HepG2 (cell line): Measurements from ENCODE around the gene PSMB3. TPM values are rescaled to one million over a fixed set of nuclear protein-coding genes. Genes with fewer than 3 reads are reported as not detected.

ENCODE experiments used
- ASH2L ChIP-seq: fragments of 300-600, 200-600 bp; sonication (generic); IDR thresholded peaks from 2 replicates; pipeline ENCODE4 v1.7.0; 2017; ENCODE audit warnings: low read depth, mild to moderate bottlenecking, moderate library complexity, mixed read lengths, low read length; ENCODE audit not compliant: insufficient read length
- CHD2 ChIP-seq: IDR thresholded peaks from 2 replicates; pipeline ENCODE4 v1.6.1; 2011; ENCODE audit warnings: low read depth, low read length, improper control_type of control experiment
- EED ChIP-seq: sonication (generic); formaldehyde crosslinking; IDR thresholded peaks from 2 replicates; pipeline ENCODE4 v1.5.0; 2020; ENCODE audit warnings: mild to moderate bottlenecking, missing genetic modification reagents
- HIVEP1 ChIP-seq: sonication (generic); formaldehyde crosslinking; IDR thresholded peaks from 2 replicates; pipeline ENCODE4 v1.4.0; 2020; ENCODE audit warnings: mild to moderate bottlenecking, missing genetic modification reagents
- HNF4A ChIP-seq: sonication (generic); formaldehyde crosslinking; IDR thresholded peaks from 2 replicates; pipeline ENCODE4 v1.4.0; 2020; ENCODE audit warnings: missing genetic modification reagents
- HNRNPK ChIP-seq: fragments of 200-400 bp; formaldehyde crosslinking; IDR thresholded peaks from 2 replicates; pipeline ENCODE4 v1.6.1; 2018; ENCODE audit warnings: low read length, low read depth, moderate library complexity, mild to moderate bottlenecking; ENCODE audit not compliant: poor library complexity, severe bottlenecking
- LBX2 ChIP-seq: sonication (generic); formaldehyde crosslinking; IDR thresholded peaks from 2 replicates; pipeline ENCODE4 v1.5.0; 2020; ENCODE audit warnings: missing genetic modification reagents, mild to moderate bottlenecking, borderline replicate concordance
- MIER3 ChIP-seq: IDR thresholded peaks from 2 replicates; pipeline ENCODE4 v1.6.1; 2016; ENCODE audit warnings: missing compliant biosample characterization, borderline replicate concordance
- NR3C1 ChIP-seq: sonication (generic); formaldehyde crosslinking; IDR thresholded peaks from 2 replicates; pipeline ENCODE4 v1.4.0; 2020; ENCODE audit warnings: missing genetic modification reagents
- RAD21 ChIP-seq: fragments of 450-650 bp; formaldehyde crosslinking; IDR thresholded peaks from 2 replicates; pipeline ENCODE4 v1.5.0; 2020; ENCODE audit warnings: mild to moderate bottlenecking
- RARA ChIP-seq: IDR thresholded peaks from 2 replicates; pipeline ENCODE4 v1.6.1; 2016; ENCODE audit warnings: missing genetic modification reagents, missing compliant biosample characterization
- SP4 ChIP-seq: sonication (generic); formaldehyde crosslinking; IDR thresholded peaks from 2 replicates; pipeline ENCODE4 v1.8.1; 2023; ENCODE audit warnings: mild to moderate bottlenecking, missing genetic modification reagents
- TCF7L2 ChIP-seq: IDR thresholded peaks from 2 replicates; pipeline ENCODE4 v1.6.1; 2011; ENCODE audit warnings: mild to moderate bottlenecking, low read depth, low read length, moderate library complexity
- ZBTB43 ChIP-seq: sonication (generic); formaldehyde crosslinking; conservative IDR thresholded peaks from 2 replicates; pipeline ENCODE4 v1.4.0; 2020; ENCODE audit warnings: missing genetic modification reagents
- ZNF563 ChIP-seq: sonication (generic); formaldehyde crosslinking; IDR thresholded peaks from 2 replicates; pipeline ENCODE4 v1.8.0; 2022; ENCODE audit warnings: mild to moderate bottlenecking, moderate library complexity, missing genetic modification reagents
- ZNF792 ChIP-seq: IDR thresholded peaks from 2 replicates; pipeline ENCODE4 v1.6.1; 2016
- polyA plus RNA-seq, 8 experiments: library from polyadenylated mRNA; depleted of rRNA in 3 of 8; stranded (reverse) in 7 of 8; unstranded in 1 of 8; fragments of >200 nt; fragmentation: Illumina TruSeq in 4 of 8; extraction: Trizol in 4 of 8; gene quantifications; 2 replicates each; pipeline versions ENCODE4 v1.2.1 to v1.2.3, GENCODE V29; 2011 to 2016; ENCODE audit warnings: low read depth in 4 of 8, missing spikeins in 1 of 8, mixed read lengths in 1 of 8; ENCODE audit not compliant: insufficient read depth in 1 of 8
- total RNA-seq, 5 experiments: library from RNA; depleted of rRNA; stranded (reverse); fragments of >200 nt; fragmentation: Illumina TruSeq; extraction: Trizol; gene quantifications; 2 replicates each; pipeline ENCODE4 v1.2.3, GENCODE V29; 2016; ENCODE audit warnings: low read depth in 1 of 5
- TF ChIP-seq, protein P1 (sequence below): sonication (generic); formaldehyde crosslinking; IDR thresholded peaks from 2 replicates; pipeline ENCODE4 v1.4.0; 2020; ENCODE audit warnings: missing genetic modification reagents
- TF ChIP-seq, protein P2 (sequence below): sonication (generic); formaldehyde crosslinking; conservative IDR thresholded peaks from 2 replicates; pipeline ENCODE4 v1.5.0; 2020; ENCODE audit warnings: missing genetic modification reagents
- TF ChIP-seq, protein P3 (sequence below): sonication (generic); formaldehyde crosslinking; IDR thresholded peaks from 2 replicates; pipeline ENCODE4 v1.8.0; 2022; ENCODE audit warnings: mild to moderate bottlenecking, missing genetic modification reagents, moderate library complexity
- TF ChIP-seq, protein P4 (sequence below): sonication (generic); formaldehyde crosslinking; IDR thresholded peaks from 2 replicates; pipeline ENCODE4 v1.9.0; 2022; ENCODE audit warnings: missing genetic modification reagents, mild to moderate bottlenecking, borderline replicate concordance

The PSMB3 gene
- total and polyA plus RNA-seq, 2 of the 13 experiments (the other 11 are each of a cell fraction or from before 2014, with no cell fraction given), result 366 to 517 TPM

GRCh38 chr17:38735161-38735997 is 17.2 kb upstream of the PSMB3 start (continued):
- TF ChIP-seq, protein P1, sequence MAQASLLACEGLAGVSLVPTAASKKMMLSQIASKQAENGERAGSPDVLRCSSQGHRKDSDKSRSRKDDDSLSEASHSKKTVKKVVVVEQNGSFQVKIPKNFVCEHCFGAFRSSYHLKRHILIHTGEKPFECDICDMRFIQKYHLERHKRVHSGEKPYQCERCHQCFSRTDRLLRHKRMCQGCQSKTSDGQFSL (CRISPR knock-in tag), result 0 out of 2 replicates have a peak, but pooled peaks have one; percentile 26
- TF ChIP-seq ZNF563, result 0 out of 2 replicates have a peak, but pooled peaks have one; percentile 23
- TF ChIP-seq, protein P2, sequence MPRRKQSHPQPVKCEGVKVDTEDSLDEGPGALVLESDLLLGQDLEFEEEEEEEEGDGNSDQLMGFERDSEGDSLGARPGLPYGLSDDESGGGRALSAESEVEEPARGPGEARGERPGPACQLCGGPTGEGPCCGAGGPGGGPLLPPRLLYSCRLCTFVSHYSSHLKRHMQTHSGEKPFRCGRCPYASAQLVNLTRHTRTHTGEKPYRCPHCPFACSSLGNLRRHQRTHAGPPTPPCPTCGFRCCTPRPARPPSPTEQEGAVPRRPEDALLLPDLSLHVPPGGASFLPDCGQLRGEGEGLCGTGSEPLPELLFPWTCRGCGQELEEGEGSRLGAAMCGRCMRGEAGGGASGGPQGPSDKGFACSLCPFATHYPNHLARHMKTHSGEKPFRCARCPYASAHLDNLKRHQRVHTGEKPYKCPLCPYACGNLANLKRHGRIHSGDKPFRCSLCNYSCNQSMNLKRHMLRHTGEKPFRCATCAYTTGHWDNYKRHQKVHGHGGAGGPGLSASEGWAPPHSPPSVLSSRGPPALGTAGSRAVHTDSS, result no peak
- no peak for TF ChIP-seq NR3C1
- peak; percentile 31 for TF ChIP-seq ASH2L
- TF ChIP-seq, protein P3, sequence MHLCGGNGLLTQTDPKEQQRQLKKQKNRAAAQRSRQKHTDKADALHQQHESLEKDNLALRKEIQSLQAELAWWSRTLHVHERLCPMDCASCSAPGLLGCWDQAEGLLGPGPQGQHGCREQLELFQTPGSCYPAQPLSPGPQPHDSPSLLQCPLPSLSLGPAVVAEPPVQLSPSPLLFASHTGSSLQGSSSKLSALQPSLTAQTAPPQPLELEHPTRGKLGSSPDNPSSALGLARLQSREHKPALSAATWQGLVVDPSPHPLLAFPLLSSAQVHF (CRISPR knock-in tag), result no peak
- TF ChIP-seq RARA (CRISPR knock-in tag), result no peak
- 0 out of 2 replicates have a peak, but pooled peaks have one; percentile 33 for TF ChIP-seq SP4 (CRISPR knock-in tag)
- TF ChIP-seq, protein P4, sequence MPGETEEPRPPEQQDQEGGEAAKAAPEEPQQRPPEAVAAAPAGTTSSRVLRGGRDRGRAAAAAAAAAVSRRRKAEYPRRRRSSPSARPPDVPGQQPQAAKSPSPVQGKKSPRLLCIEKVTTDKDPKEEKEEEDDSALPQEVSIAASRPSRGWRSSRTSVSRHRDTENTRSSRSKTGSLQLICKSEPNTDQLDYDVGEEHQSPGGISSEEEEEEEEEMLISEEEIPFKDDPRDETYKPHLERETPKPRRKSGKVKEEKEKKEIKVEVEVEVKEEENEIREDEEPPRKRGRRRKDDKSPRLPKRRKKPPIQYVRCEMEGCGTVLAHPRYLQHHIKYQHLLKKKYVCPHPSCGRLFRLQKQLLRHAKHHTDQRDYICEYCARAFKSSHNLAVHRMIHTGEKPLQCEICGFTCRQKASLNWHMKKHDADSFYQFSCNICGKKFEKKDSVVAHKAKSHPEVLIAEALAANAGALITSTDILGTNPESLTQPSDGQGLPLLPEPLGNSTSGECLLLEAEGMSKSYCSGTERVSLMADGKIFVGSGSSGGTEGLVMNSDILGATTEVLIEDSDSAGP (CRISPR knock-in tag), result peak; percentile 6; the same call in 1 of the 2 replicates
- no peak for TF ChIP-seq TCF7L2
- no peak for TF ChIP-seq ZNF792
- no peak for TF ChIP-seq EED (CRISPR knock-in tag)
- TF ChIP-seq CHD2, result 0 out of 2 replicates have a peak, but pooled peaks have one; percentile 33
- peak; percentile 54 for TF ChIP-seq HNRNPK
- peak; percentile 90 for TF ChIP-seq RAD21 (CRISPR knock-in tag)
- no peak for TF ChIP-seq HNF4A (CRISPR knock-in tag)
- TF ChIP-seq HIVEP1 (CRISPR knock-in tag), result peak; percentile 77
- TF ChIP-seq MIER3 (CRISPR knock-in tag), result no peak
- no peak for TF ChIP-seq ZBTB43 (CRISPR knock-in tag)
- no peak for TF ChIP-seq LBX2 (CRISPR knock-in tag)
